IMR-90 (cell line): ENCODE measurements around the gene NLRC3.

Experiments
- MAZ ChIP-seq: IDR thresholded peaks from 2 replicates; pipeline ENCODE4 v1.6.1; 2012; ENCODE audit warnings: low read depth, mild to moderate bottlenecking, low read length, improper control_type of control experiment, moderate library complexity, borderline replicate concordance
- MXI1 ChIP-seq: IDR thresholded peaks from 2 replicates; pipeline ENCODE4 v1.6.1; 2012; ENCODE audit warnings: low read depth, mild to moderate bottlenecking, low read length, moderate library complexity, borderline replicate concordance
- POLR2A ChIP-seq: IDR thresholded peaks from 2 replicates; pipeline ENCODE4 v1.6.1; 2012; ENCODE audit warnings: mild to moderate bottlenecking, low read depth, low read length
- RAD21 ChIP-seq: IDR thresholded peaks from 2 replicates; pipeline ENCODE4 v1.6.1; 2012; ENCODE audit warnings: low read length, improper control_type of control experiment
- TF ChIP-seq, protein P1 (sequence below): conservative IDR thresholded peaks from 2 replicates; pipeline ENCODE4 v1.5.1; 2012; ENCODE audit warnings: mild to moderate bottlenecking, low read depth, low read length, improper control_type of control experiment
- TF ChIP-seq, protein P2 (sequence below): fragments of 150-350 bp; IDR thresholded peaks from 2 replicates; pipeline ENCODE4 v1.6.1; 2017; ENCODE audit warnings: mild to moderate bottlenecking, antibody characterized with exemption, low read length, low read depth

DNA sequence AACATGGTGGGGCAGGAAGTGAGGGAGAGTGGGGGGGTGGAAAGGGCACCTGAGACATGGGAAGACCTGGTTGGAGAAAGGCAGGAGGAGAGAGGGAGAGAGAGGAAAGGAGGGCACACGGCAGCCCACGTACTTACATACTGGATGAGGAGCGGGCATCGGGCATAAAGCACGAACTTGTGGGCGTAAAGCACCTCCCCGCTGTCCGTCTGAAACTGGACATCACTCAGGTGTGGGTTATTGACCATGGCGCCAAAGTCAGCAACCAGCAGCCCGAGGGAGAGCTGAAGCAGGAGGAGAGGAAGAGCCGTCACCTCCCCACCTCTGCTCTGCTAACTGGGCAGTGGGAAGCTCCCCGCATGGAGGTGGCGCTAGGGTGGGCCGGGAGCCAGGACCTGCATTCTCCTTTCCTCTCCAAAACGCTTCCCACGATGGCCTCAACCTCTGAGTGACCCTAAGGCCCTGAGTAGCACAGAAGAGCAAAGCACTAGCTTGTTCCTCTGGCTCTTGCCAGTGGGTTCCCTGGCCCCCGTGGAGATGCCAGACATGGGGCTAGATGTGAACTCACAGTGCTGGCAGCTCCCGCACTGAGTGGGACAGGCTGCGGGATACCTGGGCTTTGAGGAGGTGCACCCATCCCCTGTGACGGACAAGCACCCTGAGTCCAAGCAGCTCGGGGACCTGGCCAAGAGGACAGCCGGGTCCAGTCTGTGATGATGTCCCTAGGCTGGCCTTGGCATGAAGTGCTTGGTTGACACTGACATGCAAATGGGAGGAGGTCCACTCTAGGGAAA, 17.3 kb upstream of the NLRC3 start:
- TF ChIP-seq, protein P1, sequence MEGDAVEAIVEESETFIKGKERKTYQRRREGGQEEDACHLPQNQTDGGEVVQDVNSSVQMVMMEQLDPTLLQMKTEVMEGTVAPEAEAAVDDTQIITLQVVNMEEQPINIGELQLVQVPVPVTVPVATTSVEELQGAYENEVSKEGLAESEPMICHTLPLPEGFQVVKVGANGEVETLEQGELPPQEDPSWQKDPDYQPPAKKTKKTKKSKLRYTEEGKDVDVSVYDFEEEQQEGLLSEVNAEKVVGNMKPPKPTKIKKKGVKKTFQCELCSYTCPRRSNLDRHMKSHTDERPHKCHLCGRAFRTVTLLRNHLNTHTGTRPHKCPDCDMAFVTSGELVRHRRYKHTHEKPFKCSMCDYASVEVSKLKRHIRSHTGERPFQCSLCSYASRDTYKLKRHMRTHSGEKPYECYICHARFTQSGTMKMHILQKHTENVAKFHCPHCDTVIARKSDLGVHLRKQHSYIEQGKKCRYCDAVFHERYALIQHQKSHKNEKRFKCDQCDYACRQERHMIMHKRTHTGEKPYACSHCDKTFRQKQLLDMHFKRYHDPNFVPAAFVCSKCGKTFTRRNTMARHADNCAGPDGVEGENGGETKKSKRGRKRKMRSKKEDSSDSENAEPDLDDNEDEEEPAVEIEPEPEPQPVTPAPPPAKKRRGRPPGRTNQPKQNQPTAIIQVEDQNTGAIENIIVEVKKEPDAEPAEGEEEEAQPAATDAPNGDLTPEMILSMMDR: no peak
- TF ChIP-seq POLR2A (no peak), MAZ (no peak), MXI1 (no peak), RAD21 (no peak)
- TF ChIP-seq, protein P2, sequence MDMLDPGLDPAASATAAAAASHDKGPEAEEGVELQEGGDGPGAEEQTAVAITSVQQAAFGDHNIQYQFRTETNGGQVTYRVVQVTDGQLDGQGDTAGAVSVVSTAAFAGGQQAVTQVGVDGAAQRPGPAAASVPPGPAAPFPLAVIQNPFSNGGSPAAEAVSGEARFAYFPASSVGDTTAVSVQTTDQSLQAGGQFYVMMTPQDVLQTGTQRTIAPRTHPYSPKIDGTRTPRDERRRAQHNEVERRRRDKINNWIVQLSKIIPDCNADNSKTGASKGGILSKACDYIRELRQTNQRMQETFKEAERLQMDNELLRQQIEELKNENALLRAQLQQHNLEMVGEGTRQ: no peak
